Parathyroid adenoma (tissue), 2 donors: Measurements from ENCODE around the gene SIK3.

ENCODE experiments used
- H2AFZ ChIP-seq: fragments of 300-600 bp; sonication (generic); one replicate; pipeline ENCODE4 v1.7.0; 2017; ENCODE audit warnings: antibody characterized with exemption, mild to moderate bottlenecking
- H3K27ac ChIP-seq: fragments of 300-600 bp; sonication (generic); one replicate; pipeline ENCODE4 v1.7.0; 2017
- H3K27me3 ChIP-seq: fragments of 300-600 bp; sonication (generic); one replicate; pipeline ENCODE4 v1.7.0; 2017; ENCODE audit warnings: low read length; ENCODE audit not compliant: control insufficient read depth, insufficient read depth
- H3K36me3 ChIP-seq: fragments of 300-600 bp; sonication (generic); one replicate; pipeline ENCODE4 v1.7.0; 2017; ENCODE audit warnings: low read length; ENCODE audit not compliant: control insufficient read depth, insufficient read depth
- H3K4me1 ChIP-seq: fragments of 300-600 bp; sonication (generic); one replicate; pipeline ENCODE4 v1.7.0; 2017; ENCODE audit warnings: control low read depth
- H3K4me2 ChIP-seq: fragments of 300-600 bp; sonication (generic); one replicate; pipeline ENCODE4 v1.7.0; 2017; ENCODE audit warnings: low read length
- H3K4me3 ChIP-seq: fragments of 300-600 bp; sonication (generic); one replicate; pipeline ENCODE4 v1.7.0; 2017; ENCODE audit warnings: low read depth, low read length
- H3K79me2 ChIP-seq: fragments of 300-600 bp; sonication (generic); one replicate; pipeline ENCODE4 v1.7.0; 2017; ENCODE audit warnings: control low read depth
- H3K9ac ChIP-seq: fragments of 300-600 bp; sonication (generic); one replicate; pipeline ENCODE4 v1.7.0; 2017; ENCODE audit warnings: mild to moderate bottlenecking
- H3K9me3 ChIP-seq: fragments of 300-600 bp; sonication (generic); one replicate; pipeline ENCODE4 v1.7.0; 2017; ENCODE audit warnings: low read length; ENCODE audit not compliant: control insufficient read depth
- TF ChIP-seq, protein P1 (sequence below): fragments of 300-600 bp; sonication (generic); IDR thresholded peaks from one replicate; pipeline ENCODE4 v1.7.0; 2017; ENCODE audit warnings: antibody characterized with exemption, mild to moderate bottlenecking
- donor health status: primary hyperparathyroidism.

SIK3 gene

DNA sequence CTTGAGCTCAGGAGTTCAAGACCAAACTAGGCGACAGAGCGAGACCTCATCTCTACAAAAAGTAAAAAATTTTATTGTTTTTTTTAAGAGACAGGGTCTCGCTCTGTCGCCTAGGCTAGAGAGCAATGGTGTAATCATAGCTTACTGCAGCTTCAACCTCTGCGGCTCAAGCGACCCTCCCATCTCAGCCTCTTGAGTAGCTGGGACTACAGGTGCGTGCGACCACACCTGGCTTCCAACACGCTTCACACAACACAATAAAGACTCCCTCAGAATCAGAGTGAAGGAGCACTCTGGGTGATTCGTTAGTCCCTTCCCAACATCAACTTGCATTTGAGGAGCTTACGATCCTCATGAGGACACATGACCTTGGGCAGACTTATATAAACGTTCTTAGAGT lies 181.3 kb downstream of the SIK3 start:
- H3K79me2 ChIP-seq: no peaks in the 10 kb centered on the region
- H2AFZ ChIP-seq: no peak overlapping the region
- H3K36me3 ChIP-seq: no peaks in the 10 kb centered on the region
- TF ChIP-seq, protein P1, sequence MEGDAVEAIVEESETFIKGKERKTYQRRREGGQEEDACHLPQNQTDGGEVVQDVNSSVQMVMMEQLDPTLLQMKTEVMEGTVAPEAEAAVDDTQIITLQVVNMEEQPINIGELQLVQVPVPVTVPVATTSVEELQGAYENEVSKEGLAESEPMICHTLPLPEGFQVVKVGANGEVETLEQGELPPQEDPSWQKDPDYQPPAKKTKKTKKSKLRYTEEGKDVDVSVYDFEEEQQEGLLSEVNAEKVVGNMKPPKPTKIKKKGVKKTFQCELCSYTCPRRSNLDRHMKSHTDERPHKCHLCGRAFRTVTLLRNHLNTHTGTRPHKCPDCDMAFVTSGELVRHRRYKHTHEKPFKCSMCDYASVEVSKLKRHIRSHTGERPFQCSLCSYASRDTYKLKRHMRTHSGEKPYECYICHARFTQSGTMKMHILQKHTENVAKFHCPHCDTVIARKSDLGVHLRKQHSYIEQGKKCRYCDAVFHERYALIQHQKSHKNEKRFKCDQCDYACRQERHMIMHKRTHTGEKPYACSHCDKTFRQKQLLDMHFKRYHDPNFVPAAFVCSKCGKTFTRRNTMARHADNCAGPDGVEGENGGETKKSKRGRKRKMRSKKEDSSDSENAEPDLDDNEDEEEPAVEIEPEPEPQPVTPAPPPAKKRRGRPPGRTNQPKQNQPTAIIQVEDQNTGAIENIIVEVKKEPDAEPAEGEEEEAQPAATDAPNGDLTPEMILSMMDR: no peak
- H3K9me3 ChIP-seq: no peaks in the 10 kb centered on the region
- no peaks in the 10 kb centered on the region for H3K4me1 ChIP-seq
- H3K27ac ChIP-seq: no peak overlapping the region
- no peaks in the 10 kb centered on the region for H3K27me3 ChIP-seq
- H3K4me2 ChIP-seq: no peak overlapping the region
- no peak overlapping the region for H3K9ac ChIP-seq
- H3K4me3 ChIP-seq: no peak overlapping the region

DNA sequence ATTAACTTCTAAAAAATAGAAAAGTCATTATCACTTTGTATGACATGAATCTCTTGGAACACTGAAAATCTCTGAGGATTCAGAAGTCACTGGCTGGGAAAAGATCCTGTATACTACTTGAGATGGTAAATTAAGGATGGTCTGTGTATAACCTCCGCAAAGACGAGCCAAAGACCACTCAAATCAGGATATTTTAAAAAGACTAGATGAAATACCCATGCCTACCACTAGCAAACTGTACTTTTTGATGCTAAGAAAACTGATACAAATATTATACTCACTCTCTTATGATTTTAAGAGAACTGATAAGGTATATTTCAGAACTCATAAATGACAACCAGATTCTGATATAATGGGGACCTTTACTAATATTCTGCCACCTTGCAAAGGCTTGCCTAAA lies 182.2 kb downstream of the SIK3 start:
- Histone ChIP-seq H3K79me2 (no peaks in the 10 kb centered on the region), H3K27me3 (no peaks in the 10 kb centered on the region), H3K4me1 (no peaks in the 10 kb centered on the region), H3K4me3 (no peak overlapping the region), H3K4me2 (no peak overlapping the region), H3K9ac (no peak overlapping the region), H3K36me3 (no peaks in the 10 kb centered on the region), H2AFZ (no peak overlapping the region), H3K9me3 (no peaks in the 10 kb centered on the region), H3K27ac (no peak overlapping the region)
- TF ChIP-seq, protein P1: no peak

DNA sequence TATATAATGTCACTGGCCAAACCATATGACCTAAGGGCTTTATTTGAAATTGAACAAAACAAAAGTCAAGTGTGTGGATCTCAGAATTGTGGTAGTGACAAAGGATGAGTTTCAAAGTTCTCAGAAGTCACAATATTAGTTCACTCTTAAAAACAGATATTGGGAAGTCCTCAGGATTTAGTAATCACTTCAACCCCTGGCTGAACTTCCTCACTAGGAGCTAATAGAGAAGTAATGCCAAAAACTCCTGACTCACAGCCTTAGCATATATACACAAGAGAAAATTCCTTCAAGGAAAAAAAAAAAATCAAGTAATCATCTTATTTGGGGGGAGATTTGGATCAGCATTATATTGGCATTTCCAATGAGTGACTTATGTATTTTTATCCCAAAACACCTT lies 185.2 kb downstream of the SIK3 start:
- Histone ChIP-seq H3K4me1 (no peaks in the 10 kb centered on the region), H3K36me3 (no peaks in the 10 kb centered on the region), H3K9ac (no peak overlapping the region), H3K9me3 (no peaks in the 10 kb centered on the region), H3K27me3 (no peaks in the 10 kb centered on the region), H3K4me3 (no peak overlapping the region), H3K79me2 (no peaks in the 10 kb centered on the region), H3K4me2 (no peak overlapping the region), H2AFZ (no peak overlapping the region), H3K27ac (no peak overlapping the region)
- TF ChIP-seq, protein P1: no peak

DNA sequence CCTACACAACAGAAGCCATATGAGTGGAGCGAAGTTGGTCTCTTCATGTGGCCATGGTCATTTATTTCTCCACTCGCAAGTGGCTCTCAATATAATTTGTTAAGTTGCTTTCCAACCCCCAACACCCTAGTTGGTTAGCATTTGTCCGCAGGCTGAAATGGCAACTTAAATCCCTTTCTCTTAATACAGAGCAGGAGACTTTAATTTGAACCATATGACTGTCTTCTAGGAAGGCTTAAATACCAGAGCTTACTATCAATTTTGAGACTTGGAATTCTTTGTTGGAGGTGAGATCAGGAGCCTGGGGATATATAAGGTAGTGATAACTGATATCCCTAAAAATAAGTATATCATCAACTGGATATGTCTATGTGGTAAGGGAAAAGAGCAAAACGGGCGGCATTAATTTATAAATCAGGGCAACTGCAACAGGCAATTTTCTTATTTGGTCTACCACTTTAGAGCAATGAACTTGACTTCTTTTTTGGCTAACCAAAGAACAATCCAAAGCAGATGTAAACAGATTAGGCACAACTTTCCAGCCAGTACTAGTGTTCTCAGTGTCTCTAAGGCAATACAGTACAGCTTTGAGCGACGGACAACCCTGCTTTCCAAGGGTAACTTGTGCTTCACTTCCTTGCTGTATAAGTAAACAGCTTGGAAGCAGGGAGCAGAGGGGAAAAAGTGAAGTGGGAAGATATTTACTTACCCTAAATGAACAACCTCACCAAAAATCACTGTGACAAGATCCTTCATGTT lies 186.1 kb downstream of the SIK3 start:
- Histone ChIP-seq H3K27ac (no peak overlapping the region), H3K9ac (no peak overlapping the region), H2AFZ (no peak overlapping the region), H3K9me3 (no peaks in the 10 kb centered on the region), H3K4me2 (no peak overlapping the region), H3K27me3 (no peaks in the 10 kb centered on the region), H3K4me3 (no peak overlapping the region), H3K36me3 (no peaks in the 10 kb centered on the region), H3K79me2 (no peaks in the 10 kb centered on the region), H3K4me1 (no peaks in the 10 kb centered on the region)
- TF ChIP-seq, protein P1: no peak

DNA sequence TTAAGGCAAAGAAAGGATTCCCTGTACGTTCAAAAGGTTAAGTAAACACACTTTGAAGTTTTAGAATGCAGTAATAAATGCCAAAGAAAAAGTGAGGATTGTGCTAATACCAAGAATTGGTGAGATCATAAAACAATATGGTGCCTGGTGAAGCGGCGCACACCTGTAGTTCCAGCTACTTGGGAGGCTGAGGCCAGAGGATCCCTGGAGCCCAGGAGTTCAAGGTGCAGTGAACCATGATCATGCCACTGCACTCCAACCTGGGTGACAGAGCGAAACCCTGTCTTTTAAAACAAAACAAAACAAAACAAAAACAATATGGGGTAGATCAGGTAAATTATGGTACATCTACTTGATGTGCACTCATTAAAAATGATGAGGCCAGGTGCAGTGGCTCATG lies 187.4 kb downstream of the SIK3 start:
- H3K4me2 ChIP-seq: no peak overlapping the region
- H3K4me3 ChIP-seq: no peak overlapping the region
- no peaks in the 10 kb centered on the region for H3K36me3 ChIP-seq
- TF ChIP-seq, protein P1: no peak
- H3K27ac ChIP-seq: no peak overlapping the region
- H3K9ac ChIP-seq: no peak overlapping the region
- H3K79me2 ChIP-seq: no peaks in the 10 kb centered on the region
- H3K27me3 ChIP-seq: no peaks in the 10 kb centered on the region
- no peak overlapping the region for H2AFZ ChIP-seq
- no peaks in the 10 kb centered on the region for H3K9me3 ChIP-seq
- H3K4me1 ChIP-seq: no peaks in the 10 kb centered on the region
